H7 (cell line): ENCODE data around the gene SF1. TPM values are rescaled to one million over a fixed set of nuclear protein-coding genes. Genes with fewer than 3 reads are reported as not detected.

Experiments
- DNase-seq: peaks from one replicate; pipeline ENCODE4 v3.0.0; 2012
- H3K27me3 ChIP-seq: 2 replicates; pipeline ENCODE4 v1.6.0; 2011; ENCODE audit warnings: mild to moderate bottlenecking, low read length; ENCODE audit not compliant: control insufficient read depth, insufficient read depth
- H3K36me3 ChIP-seq: replicated peaks from 2 replicates; pipeline ENCODE4 v1.5.1; 2011; ENCODE audit warnings: low read length; ENCODE audit not compliant: control insufficient read depth, insufficient read depth
- H3K4me3 ChIP-seq: 2 replicates; pipeline ENCODE4 v1.5.1; 2011; ENCODE audit warnings: low read depth, mild to moderate bottlenecking, control low read depth, low read length, moderate library complexity; ENCODE audit not compliant: insufficient read depth
- total RNA-seq: library from RNA; depleted of rRNA; stranded (reverse); fragments of >200 nt; shearing (Covaris generic); gene quantifications from 2 replicates; pipeline ENCODE4 v1.2.3, GENCODE V29; 2014

Gene SF1
- total RNA-seq, 1 experiment from 2014 or later = 66.5 TPM

DNA sequence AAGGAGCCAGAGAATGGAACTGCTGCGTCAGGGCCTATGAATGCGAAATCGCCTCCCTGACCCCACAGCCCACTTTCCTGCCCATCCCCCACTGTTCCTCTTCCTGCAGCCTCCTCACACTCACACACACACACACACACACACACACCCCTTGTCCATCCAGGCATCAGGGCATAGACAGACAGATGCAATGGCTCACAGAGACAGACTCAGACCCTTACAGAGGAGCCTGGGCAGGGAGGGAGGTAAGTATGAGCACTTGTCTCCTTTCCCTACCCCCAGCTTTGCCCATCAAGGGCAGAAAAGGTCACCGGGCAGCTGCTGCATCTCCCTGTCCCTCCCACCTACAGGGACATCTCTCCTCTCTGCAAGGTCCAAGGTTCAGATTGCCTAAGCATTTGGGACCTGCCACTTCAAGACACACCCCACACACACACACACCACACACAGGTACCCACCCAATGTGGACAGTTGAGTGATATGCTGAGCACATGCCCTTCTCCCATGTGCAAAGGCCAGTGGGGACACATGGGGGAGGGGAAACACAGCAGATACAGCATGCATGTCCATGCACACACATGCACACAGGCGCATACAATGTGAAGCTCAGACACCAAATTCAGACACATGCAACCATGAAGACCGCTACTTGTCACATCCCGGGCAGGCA is 53.3 kb downstream of the SF1 start:
- Histone ChIP-seq H3K36me3 (no peaks in the 10 kb centered on the region), H3K4me3 (no peak overlapping the region), H3K27me3 (peaks cover 27% of the 10 kb centered on the region)
- peak; percentile 30 for DNase-seq

DNA sequence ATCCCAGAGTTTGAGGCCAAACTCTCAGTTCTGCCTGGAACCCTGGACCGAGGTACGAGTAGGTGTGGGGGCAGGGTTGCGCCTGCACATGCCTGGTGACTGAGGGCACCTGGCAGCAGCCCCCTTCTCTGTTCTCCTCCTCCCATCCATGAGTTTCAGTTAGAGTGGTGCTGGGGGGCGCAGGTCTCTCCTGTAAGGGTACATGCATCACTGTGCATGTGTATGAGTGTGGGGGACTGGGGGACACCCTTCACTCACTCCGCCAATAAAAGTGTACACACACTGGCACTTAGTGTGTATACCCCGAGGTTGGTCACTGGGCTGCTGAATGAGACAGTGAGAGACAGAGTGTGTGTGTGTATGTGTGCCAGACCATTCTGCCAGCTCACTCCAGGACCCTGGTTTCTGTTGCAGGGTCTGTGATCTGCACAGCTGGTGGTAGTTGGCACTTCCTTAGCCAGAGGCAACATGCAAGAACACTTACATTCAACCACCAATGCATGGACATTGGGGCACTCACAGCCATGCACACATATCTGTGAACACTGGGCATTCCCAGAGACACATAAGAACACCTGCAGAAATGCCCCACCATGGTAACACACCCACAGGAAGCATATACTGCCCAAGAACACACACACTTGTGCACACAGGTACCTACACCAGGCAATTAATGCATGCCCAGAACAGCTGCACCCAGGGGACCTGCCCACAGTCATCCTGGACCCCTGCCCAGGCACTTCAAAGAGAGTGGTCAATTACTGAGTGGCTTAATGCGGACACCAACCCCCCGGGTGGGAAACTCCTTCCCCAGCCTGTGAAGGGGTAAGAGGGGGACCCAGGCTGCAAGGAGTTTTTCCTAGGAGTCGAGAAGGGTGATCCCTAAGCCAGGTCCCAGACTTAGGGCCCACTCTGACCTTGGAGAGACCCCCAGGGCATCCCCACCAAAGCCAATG is 54.2 kb downstream of the SF1 start:
- Histone ChIP-seq H3K36me3 (no peaks in the 10 kb centered on the region), H3K27me3 (peaks cover 29% of the 10 kb centered on the region), H3K4me3 (no peak overlapping the region; the same call in 1 of the 2 replicates)
- peak; percentile 28 for DNase-seq

DNA sequence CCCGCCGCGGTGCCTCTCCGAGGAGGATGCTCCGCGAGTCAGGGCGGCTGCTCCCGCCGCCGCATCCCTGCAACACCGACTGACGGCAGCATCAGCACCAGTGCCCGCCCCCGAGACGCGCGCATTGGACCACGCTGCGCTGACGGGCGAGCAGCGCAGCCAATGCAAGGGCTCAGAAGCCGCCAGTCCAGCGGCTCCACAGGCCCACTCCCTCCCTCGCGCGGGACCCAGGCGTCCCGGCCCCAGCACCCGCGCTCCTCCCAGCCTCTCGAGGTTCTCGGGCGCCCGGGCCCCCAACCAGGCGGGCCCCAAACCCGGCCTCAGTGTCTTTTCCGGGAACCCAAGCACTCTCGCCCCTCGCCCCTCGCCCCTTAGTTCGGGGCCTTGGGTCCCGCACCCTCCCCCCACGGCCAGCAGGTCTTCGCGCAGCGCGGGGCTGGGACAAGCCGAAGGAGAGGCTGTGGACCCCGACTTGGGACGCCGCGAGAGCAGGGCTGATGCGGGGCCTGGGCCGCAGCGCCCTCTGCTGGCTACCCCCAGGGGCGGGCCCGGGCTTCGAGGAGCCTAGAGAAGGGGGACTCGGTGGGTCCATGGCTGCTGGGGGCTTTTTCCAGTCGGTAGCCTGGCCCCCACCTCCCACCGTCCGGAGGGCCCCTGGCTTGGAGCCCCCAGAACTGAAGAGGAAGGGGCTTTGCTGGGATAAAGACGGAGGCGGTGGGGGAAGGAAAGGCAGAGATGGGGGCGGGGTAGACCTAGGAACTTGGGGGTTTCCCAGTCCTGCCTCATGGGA is 55.0 kb downstream of the SF1 start, which contains the start of gene NRXN2:
NRXN2 (minus strand) TSS at position 81 of the 790 bp plus-strand sequence. CDS start 9,498 bp downstream, outside the sequence.
- DNase-seq = peak; percentile 98
- no peaks in the 10 kb centered on the region for H3K36me3 ChIP-seq
- H3K27me3 ChIP-seq = peaks cover 29% of the 10 kb centered on the region
- H3K4me3 ChIP-seq = peak within 1 kb of the TSS; percentile 64

DNA sequence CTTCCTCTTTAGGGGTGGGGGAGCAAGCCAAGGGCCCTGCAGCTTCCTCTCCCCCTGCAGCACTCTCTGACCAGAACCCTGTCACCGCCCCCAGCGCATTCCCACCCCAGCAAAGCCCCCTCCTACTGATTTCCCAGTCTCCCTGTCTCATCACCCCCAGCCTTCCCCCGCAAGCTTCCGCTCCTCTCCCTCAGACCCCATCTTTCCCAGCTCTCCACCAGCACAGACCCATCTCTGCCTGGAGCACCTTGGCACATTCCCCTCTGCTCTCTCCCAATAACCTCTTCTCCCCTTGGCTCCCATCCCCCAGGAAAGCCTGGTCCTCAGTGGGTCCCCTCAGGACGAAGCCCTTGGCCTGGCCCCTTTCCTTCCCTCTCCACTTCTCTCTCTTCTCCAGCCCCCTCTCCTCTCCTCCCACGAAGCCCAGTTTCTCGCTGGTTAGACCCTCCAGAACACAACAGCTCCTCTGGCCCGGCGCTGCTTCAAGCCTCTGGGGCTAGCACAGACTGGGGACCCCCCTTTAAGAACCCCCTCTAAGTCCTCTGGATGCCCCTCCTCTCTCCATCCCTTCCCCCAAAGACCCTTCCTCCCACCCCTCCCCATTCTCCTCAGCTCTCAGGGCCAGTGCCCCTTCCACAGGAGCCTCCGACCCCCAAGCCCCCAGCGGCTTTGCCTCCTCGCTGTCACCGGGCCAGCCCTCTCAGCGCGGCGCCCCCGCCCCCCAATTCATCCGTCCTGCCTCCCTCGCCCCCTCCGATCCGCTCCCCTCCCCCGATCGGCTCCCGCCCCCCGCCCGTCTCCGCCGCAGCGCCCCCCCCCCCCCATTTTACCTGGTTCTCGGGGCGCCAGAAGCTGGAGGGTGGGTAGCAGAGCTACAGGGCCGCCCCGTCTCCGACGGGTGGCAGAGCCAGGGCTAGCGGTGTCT is 55.9 kb downstream of the SF1 start:
- peak; percentile 62 for DNase-seq
- H3K36me3 ChIP-seq = no peaks in the 10 kb centered on the region
- H3K4me3 ChIP-seq = no peak overlapping the region
- peaks cover 29% of the 10 kb centered on the region for H3K27me3 ChIP-seq

DNA sequence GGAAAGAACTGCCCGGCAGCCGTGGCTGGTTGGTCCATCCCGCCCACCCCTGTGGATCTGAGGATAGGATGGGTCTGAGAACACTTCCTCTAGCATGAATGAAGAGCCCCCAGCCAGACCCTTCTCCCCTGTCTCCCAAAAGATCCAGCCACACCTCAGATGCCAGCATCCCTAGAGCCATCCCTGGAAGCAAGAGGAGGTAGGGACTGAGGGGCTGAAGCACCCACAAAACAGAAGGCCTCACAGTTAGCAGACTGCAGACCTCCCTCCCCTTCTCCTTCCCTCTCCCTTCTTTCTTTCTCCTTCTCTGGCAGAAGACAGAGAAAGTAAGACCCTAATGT is 57.0 kb downstream of the SF1 start:
- H3K27me3 ChIP-seq = peaks cover 37% of the 10 kb centered on the region
- H3K4me3 ChIP-seq = no peak overlapping the region
- no peaks in the 10 kb centered on the region for H3K36me3 ChIP-seq
- no peak for DNase-seq

DNA sequence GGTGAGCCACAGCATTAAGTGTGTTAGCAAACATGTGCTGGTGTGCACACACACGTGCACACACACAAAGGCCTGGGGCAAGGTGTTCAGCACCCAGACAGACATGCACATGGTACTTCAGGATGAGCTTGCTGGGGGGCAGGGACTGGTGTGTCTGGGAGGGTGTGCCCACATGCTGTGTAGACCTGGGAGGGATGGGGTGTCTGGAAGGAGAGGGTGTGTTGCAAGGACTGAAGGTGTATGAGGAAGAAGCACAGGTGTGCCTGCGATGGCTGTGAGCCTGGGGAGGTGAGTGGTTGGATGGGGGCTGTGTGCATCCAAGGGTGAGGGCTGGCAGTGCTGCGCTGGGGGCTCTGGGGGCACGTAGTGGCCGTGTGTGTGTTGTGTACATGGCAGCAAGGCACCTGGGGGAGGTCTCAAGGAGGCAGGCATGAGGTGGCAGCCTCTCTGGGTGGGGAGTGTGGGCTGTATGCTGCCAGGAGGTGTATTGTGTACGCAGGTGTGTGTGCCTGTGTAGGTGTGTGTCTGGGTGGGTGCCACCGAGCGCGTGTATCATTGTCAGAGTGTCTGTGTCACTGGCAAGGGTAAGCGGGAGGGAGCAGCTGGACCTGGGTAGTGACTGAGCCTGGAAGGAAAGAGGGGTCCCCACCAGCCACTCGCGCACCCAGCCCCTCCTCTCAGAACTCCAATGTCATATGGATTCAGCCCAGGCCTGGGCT is 57.5 kb downstream of the SF1 start:
- peak; percentile 48 for DNase-seq
- Histone ChIP-seq H3K27me3 (peaks cover 39% of the 10 kb centered on the region), H3K36me3 (no peaks in the 10 kb centered on the region), H3K4me3 (no peak overlapping the region)

DNA sequence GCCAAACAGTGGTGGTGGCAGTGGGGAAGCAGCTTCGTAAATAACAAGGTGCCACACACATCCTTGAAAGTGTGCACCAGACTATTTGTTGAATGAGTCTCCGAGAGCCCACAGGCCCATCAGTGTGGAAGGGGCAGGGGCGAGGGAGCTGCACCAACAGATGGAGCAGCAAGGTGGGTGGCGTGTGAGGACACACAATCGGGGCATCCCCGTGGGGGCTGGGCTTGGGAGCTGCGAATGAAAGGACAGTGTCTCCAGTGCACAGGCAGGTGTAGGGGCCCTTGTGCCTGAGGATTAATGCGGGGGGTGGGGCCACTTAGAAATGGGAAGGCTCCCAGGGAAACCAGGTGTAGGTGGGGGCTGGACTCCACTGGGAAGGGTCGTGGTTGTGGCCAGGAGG is 58.2 kb downstream of the SF1 start:
- Histone ChIP-seq H3K27me3 (peaks cover 45% of the 10 kb centered on the region), H3K36me3 (no peaks in the 10 kb centered on the region), H3K4me3 (no peak overlapping the region)
- peak; percentile 42 for DNase-seq

DNA sequence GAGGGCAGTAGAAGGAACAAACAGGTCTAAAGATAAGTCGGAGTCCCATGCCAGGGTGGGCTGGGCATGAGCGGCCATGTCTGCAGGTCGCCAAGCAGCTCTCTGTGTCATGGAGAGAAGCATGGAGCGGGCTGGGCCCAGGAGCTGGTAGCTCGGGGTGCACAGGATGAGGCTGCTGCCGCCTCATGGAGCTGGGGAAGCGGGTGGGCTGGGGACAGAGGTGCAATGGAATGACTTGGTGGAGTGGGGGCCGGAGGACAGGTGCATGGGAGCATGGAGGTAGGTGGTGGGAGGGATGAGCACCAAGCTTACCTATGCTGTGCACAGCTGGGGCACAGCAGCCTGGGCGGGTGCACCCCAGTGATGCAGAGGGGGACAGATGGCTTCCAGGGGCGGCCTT is 58.9 kb downstream of the SF1 start:
- peak; percentile 34 for DNase-seq
- H3K27me3 ChIP-seq = peaks cover 52% of the 10 kb centered on the region
- no peaks in the 10 kb centered on the region for H3K36me3 ChIP-seq
- H3K4me3 ChIP-seq = no peak overlapping the region

DNA sequence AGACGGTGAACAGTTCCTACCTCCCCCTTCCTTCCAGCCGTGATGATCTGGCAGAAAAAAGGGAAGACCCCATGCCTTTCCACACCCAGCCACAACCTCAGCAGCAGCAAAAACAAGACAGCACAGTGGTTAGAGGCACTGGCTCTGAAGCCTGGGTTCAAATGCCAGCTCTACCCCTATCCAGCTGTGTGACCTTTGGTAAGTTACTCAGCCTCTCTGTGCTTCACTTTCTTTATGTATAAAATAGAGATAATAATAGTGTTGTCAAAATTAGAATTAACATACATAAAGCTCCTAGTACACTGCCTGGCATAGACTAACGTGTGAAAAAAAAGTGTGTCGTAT is 59.6 kb downstream of the SF1 start:
- no peak overlapping the region for H3K4me3 ChIP-seq
- DNase-seq = no peak
- no peaks in the 10 kb centered on the region for H3K36me3 ChIP-seq
- H3K27me3 ChIP-seq = peaks cover 59% of the 10 kb centered on the region

DNA sequence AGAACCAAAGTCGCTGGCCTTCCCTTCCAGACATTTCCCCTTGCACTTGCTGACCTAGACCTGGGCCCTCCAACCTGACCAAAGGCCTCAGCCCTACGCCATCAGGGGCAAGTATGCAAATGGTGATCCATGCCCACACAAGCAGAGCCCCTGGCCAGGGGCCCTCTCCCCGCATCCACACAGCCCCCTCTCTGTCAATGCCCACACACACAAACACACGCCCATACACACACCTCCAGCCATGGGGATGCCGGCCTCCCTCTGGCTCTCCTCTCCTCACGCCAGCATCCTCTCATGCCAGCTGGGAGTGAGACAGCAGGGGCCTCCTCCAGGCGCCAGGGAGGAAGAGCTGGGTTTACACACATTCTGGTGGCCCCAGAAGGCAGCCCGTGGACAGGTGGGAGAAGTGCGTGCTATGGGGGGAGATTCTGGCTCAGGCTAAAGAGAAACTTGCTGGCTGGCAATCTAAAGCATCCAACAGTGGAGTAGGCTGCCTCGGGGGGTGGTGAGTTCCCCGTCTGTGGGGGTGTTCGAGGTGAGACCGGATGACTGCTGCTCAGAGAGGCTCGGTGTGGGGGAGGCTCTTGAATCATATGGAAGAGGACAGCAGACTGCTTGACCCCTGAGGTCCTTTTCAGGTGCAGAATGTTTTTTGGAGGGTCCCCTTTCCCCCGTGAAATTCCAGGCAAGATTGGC is 60.1 kb downstream of the SF1 start:
- Histone ChIP-seq H3K4me3 (no peak overlapping the region), H3K27me3 (peaks cover 61% of the 10 kb centered on the region), H3K36me3 (no peaks in the 10 kb centered on the region)
- DNase-seq = peak; percentile 31

DNA sequence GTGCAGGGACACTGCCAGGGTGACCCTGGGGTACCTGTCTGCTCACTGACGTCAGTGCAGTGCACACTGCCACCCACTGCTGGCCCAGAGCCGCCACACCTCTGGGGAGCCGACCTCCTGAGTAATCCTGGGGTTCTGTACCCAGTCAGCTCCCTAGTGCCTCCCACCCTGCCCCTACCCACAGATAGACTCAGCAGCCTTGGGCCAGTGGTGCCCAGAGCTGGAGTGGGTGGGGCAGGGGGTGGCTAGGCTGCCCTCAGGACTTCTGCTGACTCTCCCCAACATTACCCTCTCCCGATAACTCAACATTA is 61.1 kb downstream of the SF1 start:
- DNase-seq = peak; percentile 61
- H3K27me3 ChIP-seq = peaks cover 66% of the 10 kb centered on the region

DNA sequence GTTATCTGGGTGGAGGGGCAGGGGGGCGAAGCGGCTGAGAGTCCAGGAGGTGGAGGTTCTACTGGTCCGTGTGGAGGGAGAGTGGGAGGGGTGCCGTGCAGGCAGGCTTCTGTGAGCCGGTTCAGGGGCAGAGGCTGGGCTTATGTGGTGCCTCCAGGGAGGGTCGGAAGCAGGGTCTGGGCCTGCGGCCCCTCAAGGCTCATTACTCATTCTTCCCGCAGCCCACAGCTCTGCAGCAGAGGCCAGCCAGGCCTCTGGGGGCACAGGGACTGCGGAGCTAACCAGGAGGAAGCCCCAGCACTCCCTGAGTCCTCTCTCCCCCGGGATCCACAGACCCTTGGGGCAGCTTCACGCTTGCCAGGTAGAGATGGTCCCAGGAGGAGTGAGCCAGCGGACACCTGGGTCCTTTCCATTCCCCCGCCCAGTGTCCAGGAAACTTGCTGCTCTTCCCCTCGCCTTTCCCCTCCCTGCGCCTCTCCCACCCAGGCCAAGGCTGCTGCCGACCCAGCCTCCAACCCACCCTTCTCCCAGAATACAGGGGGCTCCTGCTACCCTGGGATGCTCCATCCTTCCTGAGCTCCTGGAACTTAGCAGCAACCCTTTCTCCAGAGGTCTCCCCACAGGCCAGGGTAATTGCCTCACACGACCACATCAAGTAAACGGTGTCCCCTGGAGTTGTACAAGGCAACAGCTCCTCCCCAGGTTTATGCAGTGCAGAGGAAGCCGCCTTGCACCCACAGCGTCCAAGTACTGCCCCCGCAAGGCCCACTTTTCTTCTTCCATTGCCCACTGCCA is 61.7 kb downstream of the SF1 start:
- Histone ChIP-seq H3K27me3 (peaks cover 66% of the 10 kb centered on the region), H3K4me3 (no peak overlapping the region), H3K36me3 (no peaks in the 10 kb centered on the region)
- peak; percentile 65 for DNase-seq

More for the DNA sequence above, 61.1 kb downstream of the SF1 start:
- Histone ChIP-seq H3K36me3 (no peaks in the 10 kb centered on the region), H3K4me3 (no peak overlapping the region)
